ENCODE results near the gene WHRN.

The WHRN gene

GRCh38 chr9:114470121-114470520 lies 35.2 kb downstream of the WHRN start:
- no peak for DNase-seq

GRCh38 chr9:114469091-114469853 lies 36.0 kb downstream of the WHRN start:
- DNase-seq, result no peak

GRCh38 chr9:114467910-114468309 lies 37.4 kb downstream of the WHRN start:
- no peak for DNase-seq

- no peak for DNase-seq
These were observed 38.0 kb downstream of the WHRN start for GRCh38 chr9:114467226-114467750.

- no peak for DNase-seq
These were observed 39.1 kb downstream of the WHRN start for GRCh38 chr9:114465906-114466900.

GRCh38 chr9:114465417-114465816 lies 39.9 kb downstream of the WHRN start:
- DNase-seq, result no peak

GRCh38 chr9:114464281-114465051 lies 40.8 kb downstream of the WHRN start:
- DNase-seq, result no peak

- DNase-seq, result no peak
These were observed 42.5 kb downstream of the WHRN start for GRCh38 chr9:114462791-114463190.

GRCh38 chr9:114461468-114461867 lies 43.8 kb downstream of the WHRN start:
- DNase-seq, result no peak

- DNase-seq, result no peak
These were observed 44.6 kb downstream of the WHRN start for GRCh38 chr9:114460513-114461199.

GRCh38 chr9:114459464-114459863 lies 45.8 kb downstream of the WHRN start:
- DNase-seq, result no peak

- DNase-seq, result no peak
These were observed 48.3 kb downstream of the WHRN start for GRCh38 chr9:114456929-114457328.

GRCh38 chr9:114454652-114455051 lies 50.6 kb downstream of the WHRN start:
- no peak for DNase-seq

GRCh38 chr9:114452219-114453165 lies 52.8 kb downstream of the WHRN start:
- peak; percentile 4 for DNase-seq

- no peak for DNase-seq
These were observed 53.6 kb downstream of the WHRN start for GRCh38 chr9:114451707-114452031.

GRCh38 chr9:114450833-114451706 lies 54.2 kb downstream of the WHRN start:
- DNase-seq, result no peak

GRCh38 chr9:114450181-114450580 lies 55.1 kb downstream of the WHRN start:
- DNase-seq, result no peak

GRCh38 chr9:114449236-114449635 lies 56.0 kb downstream of the WHRN start:
- DNase-seq, result no peak

- DNase-seq, result no peak
These were observed 56.6 kb downstream of the WHRN start for GRCh38 chr9:114448706-114449105.

Data from stimulated activated CD4-positive, alpha-beta T cell treated with anti-CD3 and anti-CD28 coated beads, Interleukin-12 subunit alpha, Interleukin-12 subunit beta, amount 100 ng/mL, for 4 hours (primary cell).